Activated gamma-delta T cell treated with Interleukin-2 at 50 U/mL for 16 hours (primary cell): ENCODE results near the gene GPX4.

Source experiments
- DNase-seq: peaks from one replicate; pipeline ENCODE4 v3.0.0-alpha.2; 2020

Gene GPX4

GRCh38 chr19:1151917-1152587, 48.3 kb downstream of the GPX4 start:
- DNase-seq: no peak

GRCh38 chr19:1153891-1154730, 50.3 kb downstream of the GPX4 start:
- DNase-seq: no peak

GRCh38 chr19:1154731-1155351, 51.0 kb downstream of the GPX4 start:
- no peak for DNase-seq

GRCh38 chr19:1155352-1156304, 51.8 kb downstream of the GPX4 start:
- no peak for DNase-seq
